ENCODE results near the gene EPHA6. TPM values are rescaled to one million over a fixed set of nuclear protein-coding genes. Genes with fewer than 3 reads are reported as not detected.

EPHA6 gene
- polyA plus RNA-seq (2014; cell fraction: cytosol; rRNA removed) = 0.25 and 0.51 TPM in 2 replicates
- 0.45 and 1.3 TPM in 2 replicates for polyA plus RNA-seq (2014; cell fraction: nucleus; rRNA removed)

DNA sequence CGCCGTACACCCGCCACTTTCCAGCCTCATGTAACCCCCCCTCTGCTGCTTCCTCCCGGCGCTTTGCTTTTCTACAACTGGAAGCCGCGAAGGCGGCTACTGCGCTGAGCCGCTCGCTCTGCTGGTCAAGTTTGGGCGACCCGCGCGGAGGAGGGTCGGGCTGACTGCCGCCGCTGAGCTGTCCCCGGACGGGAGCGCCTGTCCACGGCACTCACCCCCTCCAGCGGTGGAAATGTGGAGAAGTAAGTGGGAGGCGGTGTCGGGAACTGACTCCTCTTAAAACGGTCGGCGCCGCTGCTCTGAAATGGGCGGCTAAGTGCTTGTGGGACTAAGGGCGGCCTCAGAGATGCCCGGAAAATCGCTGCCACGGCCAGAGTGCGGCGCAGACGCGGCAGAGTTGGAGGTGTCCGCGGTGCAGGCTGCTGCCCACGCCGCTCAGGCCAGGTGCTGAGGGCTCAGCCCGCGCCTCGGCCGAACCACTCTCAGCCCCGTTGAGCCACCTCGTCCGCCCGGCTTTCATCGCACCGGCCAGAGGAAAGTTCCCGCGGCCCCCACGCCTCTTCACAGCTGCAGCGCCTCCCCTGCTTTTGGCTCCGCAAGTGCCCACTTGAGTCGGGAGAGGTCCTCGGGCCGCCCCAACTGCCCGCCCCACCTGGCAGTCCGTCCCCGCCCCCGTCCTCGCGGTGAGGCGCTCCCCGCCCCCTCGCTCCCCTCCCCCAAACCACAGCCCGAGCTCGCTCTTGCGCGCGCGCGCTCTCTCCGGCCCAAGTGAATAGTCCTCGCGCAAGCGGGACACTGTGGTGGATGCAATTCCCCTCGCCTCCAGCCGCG lies at the start of gene EPHA6:
EPHA6 (plus strand) TSS at position 775 of the 831 bp plus-strand sequence.
- peak; percentile 69 for DNase-seq (ENCODE audit: low spot score)

- no peak for DNase-seq (ENCODE audit: low spot score)
Observed at GRCh38 chr3:96776818-96777217, 37.6 kb upstream of the EPHA6 start.

- no peak for DNase-seq (ENCODE audit: low spot score)
Observed at GRCh38 chr3:96779810-96780209, 34.6 kb upstream of the EPHA6 start.

- DNase-seq (ENCODE audit: low spot score) = no peak
Observed at GRCh38 chr3:96796101-96796500, 18.3 kb upstream of the EPHA6 start.

- no peak for DNase-seq (ENCODE audit: low spot score)
Observed at GRCh38 chr3:96803870-96804269, 10.5 kb upstream of the EPHA6 start.

DNA sequence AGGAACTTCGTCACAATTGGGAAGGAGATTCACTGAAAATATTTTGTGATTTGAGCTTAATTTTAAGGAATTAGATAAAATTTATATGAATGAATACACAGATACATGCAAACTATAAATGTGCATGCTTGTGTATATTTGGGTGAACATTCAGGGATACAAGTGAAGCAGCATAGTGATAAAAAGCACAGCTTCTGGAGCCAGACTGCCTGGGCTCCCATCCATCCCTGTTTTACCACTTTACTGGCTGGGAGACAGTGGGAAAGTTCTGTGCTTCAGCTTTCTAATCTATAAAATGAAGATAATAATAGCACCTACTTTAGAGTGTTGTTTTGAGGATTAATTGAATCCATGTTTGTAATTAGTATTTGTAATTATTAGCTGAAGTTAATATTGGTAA lies 8.1 kb upstream of the EPHA6 start:
- DNase-seq (ENCODE audit: low spot score) = no peak

DNA sequence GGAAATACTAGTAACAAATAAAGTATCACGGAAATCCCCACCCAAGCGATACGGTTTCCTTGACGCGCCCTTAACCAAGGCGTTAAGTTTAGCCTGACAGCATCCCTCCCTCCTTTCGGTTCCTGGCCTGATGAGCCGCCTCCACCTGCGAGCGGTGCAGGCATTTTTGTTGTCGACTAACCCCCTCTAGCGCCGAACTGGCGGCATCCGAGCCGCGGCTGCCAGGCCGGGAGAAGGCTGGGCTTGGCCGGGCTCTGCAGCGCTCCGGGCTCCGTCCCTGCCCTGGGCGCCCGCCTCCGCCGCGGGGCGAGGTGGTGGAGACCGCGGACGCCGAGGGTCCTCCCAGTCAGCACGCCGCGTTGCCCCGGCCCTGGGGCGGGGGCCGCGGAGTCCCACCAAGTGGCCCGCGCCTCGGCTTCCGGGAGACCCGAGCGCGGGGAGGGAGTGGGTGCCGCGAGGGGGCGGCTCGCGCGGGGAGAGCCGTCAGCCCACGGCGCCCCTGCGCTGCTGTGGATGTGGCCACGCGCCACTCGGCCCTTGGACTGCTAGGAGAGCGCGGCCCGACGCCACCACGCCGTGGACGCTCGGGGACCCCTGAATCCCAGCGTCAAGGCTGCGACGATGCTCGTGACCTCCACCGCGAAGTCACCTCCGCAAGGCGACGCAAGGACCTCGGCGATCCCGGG lies 1.1 kb upstream of the EPHA6 start:
- peak; percentile 79 for DNase-seq (ENCODE audit: low spot score)

DNA sequence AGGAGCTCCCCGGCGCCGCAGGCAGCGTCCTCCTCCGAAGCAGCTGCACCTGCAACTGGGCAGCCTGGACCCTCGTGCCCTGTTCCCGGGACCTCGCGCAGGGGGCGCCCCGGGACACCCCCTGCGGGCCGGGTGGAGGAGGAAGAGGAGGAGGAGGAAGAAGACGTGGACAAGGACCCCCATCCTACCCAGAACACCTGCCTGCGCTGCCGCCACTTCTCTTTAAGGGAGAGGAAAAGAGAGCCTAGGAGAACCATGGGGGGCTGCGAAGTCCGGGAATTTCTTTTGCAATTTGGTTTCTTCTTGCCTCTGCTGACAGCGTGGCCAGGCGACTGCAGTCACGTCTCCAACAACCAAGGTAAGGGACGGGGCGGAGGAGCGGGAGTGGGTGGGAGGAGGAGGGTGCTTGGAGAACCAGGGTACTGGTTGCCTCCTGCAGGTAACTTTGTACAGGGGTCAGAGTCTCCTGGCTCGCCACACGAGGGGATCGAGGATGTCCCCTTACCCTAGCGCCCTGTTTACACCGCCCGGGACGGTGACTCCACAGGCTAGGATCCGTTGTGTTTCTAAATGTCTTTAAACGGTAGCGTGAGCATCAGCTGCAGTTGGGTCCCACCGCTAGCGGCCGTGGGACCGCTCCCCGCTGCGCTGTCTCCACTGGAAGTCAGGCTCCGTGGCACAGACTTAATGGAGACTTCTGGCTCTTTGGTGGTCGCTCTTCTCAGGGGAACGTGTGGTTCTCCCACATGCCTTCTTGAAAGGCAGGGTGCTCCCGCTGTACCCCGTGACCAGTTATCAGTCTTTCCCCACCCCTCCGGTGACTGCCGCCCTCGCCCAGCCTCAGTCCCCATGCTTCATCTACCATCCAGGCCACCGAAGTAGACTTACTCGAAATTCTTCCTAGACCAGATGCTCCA lies 515 bp downstream of the EPHA6 start:
- peak; percentile 31 for DNase-seq (ENCODE audit: low spot score)

DNA sequence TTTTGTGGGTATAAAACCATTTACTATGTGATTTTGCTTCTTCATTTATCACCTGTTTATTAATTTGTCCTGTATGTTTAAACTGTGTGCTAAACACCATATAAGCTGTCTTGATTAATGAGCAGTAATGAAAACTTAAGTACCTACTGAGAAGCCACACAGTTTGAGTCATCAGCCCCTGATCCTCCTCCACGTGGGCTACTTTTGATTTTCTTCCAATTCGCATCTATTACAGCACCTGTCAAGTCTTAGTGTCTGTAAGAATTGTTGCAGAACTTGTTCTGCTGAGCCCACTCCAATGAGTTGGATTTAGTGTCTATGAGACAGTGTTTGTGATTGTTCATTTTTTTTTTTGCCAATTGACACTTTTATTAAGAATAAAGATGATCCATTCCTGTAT lies 16.8 kb downstream of the EPHA6 start:
- DNase-seq (ENCODE audit: low spot score) = no peak

- no peak for DNase-seq (ENCODE audit: low spot score)
Observed at GRCh38 chr3:96833301-96833700, 18.9 kb downstream of the EPHA6 start.

DNA sequence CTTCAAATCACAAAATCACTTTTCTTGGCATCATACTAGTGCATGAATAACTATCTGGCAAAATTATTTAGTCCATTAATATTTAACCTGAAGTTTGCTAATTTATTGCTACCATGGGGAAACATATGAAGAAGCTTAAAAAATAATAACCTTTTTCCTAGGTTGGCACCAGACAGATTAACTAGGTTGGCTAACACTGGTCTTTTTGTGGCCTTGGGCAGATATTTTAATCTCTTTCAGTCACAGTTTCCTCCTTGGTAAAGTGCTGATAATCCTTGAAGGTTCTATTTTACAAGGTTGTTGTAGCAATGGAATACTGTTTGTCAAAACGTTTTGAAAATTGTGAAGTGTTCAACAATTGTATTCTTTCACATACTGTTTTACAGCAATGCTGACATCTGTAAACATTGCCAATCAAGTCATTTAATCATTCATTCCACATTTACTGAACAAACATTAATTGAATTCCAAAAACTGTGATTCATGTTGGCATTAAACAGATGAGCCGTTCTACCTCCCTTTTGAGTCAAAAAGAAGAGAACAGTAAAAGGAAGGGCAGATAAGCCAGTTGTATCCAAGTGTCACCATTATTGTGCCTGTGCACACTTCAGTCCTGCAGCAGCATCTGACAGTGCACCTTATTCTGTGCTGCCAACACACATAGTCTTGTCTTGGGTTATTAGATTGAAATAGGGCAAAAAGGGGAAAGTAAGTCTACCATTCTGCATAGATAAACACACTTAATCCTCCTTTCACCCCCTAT lies 21.9 kb downstream of the EPHA6 start:
- DNase-seq (ENCODE audit: low spot score) = no peak

- no peak for DNase-seq (ENCODE audit: low spot score)
Observed at GRCh38 chr3:96843505-96844203, 29.3 kb downstream of the EPHA6 start.

- DNase-seq (ENCODE audit: low spot score) = no peak
Observed at GRCh38 chr3:96844204-96844514, 29.8 kb downstream of the EPHA6 start.

- DNase-seq (ENCODE audit: low spot score) = no peak
Observed at GRCh38 chr3:96852849-96853248, 38.5 kb downstream of the EPHA6 start.

- no peak for DNase-seq (ENCODE audit: low spot score)
Observed at GRCh38 chr3:96860882-96861281, 46.5 kb downstream of the EPHA6 start.

GRCh38 chr3:96863129-96863740 lies 48.8 kb downstream of the EPHA6 start:
- DNase-seq (ENCODE audit: low spot score) = peak; percentile 65

DNA sequence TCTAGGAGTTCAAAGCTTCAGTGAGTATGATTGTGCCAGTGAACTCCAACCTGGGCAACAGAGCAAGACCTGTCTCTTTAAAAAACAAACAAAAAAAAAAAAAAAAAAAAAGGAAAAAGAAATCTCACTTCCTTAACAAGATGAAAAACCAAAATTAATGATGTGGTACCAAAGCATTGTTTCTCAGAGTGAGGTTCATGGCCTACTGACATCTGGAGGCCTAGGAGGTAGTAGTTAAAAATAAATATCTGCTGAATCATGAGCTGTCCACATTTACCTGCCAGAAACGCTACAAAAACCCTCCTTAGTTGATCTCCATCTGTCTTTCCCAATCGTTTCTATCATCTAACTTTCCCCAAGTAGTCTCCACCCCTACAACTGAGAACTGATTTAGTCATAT lies 51.2 kb downstream of the EPHA6 start:
- no peak for DNase-seq (ENCODE audit: low spot score)

GRCh38 chr3:96869316-96869715 lies 54.9 kb downstream of the EPHA6 start:
- DNase-seq (ENCODE audit: low spot score) = no peak

- no peak for DNase-seq (ENCODE audit: low spot score)
Observed at GRCh38 chr3:96877510-96877909, 63.1 kb downstream of the EPHA6 start.

GRCh38 chr3:96900031-96900430 lies 85.6 kb downstream of the EPHA6 start:
- no peak for DNase-seq (ENCODE audit: low spot score)
